ENCODE measurements around the gene CEP164.

- no peak for TF ChIP-seq CTCF (IDR thresholded peaks at IDR 0.05)
- no peak for TF ChIP-seq POLR2A (IDR thresholded peaks at IDR 0.05)
These were observed 89.7 kb downstream of the CEP164 start for GRCh38 chr11:117417342-117417741.
